Left kidney (tissue), 2 donors: ENCODE data around the gene HPCA. TPM values are rescaled to one million over a fixed set of nuclear protein-coding genes. Genes with fewer than 3 reads are reported as not detected.

ENCODE experiments used
- DNase-seq: peaks from one replicate; pipeline ENCODE4 v3.0.0-alpha.2; 2013
- polyA plus RNA-seq: library from polyadenylated mRNA; unstranded; fragments of 120-200 nt; gene quantifications from one replicate; pipeline ENCODE4 v1.2.1, GENCODE V29; 2013; ENCODE audit not compliant: insufficient read length

HPCA gene
- polyA plus RNA-seq, 1 donor = 0.57 TPM

- DNase-seq = no peak
These were observed 14.7 kb upstream of the HPCA start for GRCh38 chr1:32871364-32872191.

DNA sequence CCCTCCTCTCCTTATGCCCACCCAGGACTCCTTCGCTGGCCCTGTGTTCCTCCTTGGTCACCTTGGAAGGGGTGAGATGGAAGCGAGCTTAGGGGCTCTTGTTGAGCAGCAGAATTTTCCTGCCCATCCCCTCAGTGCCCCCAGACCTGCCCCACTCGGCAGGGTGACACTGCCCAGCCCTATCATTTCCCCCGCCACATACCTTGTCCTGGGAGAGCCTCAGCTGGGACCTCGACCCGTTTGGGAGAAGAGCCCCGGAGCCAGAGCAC is 14.2 kb upstream of the HPCA start:
- DNase-seq = no peak

DNA sequence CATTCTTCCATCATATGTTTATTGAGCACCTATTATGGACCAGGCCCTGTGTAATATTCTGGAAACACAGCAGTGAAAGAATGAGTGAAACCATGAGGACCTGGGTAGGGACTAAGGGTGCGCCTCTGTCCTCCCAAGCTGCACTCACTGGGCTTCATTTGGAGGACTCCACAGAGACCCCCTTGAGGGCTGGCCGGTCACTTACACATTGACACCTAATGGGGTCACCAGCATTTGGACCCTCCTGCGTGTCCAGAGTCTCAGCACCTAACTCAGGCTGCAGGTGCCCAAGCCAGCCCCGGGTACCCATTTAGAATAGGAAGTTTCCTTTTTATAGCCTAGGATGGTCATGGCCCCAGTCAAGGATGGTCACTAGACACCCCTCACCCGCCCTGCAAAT is 12.8 kb upstream of the HPCA start:
- DNase-seq = no peak

- DNase-seq = no peak
These were observed 11.2 kb upstream of the HPCA start for GRCh38 chr1:32874860-32875752.

GRCh38 chr1:32876341-32877210 is 9.7 kb upstream of the HPCA start:
- no peak for DNase-seq

GRCh38 chr1:32877211-32878110 is 8.8 kb upstream of the HPCA start:
- DNase-seq = no peak

DNA sequence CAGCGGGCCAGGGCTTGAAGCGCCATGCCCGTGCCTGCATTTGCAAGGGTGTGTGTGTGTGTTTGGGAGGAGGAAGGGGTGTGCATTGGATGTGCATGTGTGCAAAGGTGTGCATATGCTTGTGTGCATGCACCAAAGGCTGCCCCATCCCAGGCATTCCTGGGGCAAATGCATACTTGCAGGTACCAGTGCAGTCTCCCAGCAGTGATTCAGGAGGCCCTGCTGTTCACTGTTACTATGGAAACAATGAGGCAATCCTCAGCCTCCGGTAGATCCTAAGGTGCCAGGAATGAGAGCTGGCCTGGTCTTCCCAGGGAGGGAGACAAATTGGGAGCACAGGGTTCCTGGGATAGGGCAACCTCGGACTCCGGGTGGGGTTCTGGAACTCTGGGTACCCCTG is 8.1 kb upstream of the HPCA start:
- no peak for DNase-seq

GRCh38 chr1:32878637-32879041 is 7.7 kb upstream of the HPCA start:
- no peak for DNase-seq

GRCh38 chr1:32881291-32881690 is 5.0 kb upstream of the HPCA start:
- no peak for DNase-seq

GRCh38 chr1:32881871-32882850 is 4.1 kb upstream of the HPCA start:
- no peak for DNase-seq

DNA sequence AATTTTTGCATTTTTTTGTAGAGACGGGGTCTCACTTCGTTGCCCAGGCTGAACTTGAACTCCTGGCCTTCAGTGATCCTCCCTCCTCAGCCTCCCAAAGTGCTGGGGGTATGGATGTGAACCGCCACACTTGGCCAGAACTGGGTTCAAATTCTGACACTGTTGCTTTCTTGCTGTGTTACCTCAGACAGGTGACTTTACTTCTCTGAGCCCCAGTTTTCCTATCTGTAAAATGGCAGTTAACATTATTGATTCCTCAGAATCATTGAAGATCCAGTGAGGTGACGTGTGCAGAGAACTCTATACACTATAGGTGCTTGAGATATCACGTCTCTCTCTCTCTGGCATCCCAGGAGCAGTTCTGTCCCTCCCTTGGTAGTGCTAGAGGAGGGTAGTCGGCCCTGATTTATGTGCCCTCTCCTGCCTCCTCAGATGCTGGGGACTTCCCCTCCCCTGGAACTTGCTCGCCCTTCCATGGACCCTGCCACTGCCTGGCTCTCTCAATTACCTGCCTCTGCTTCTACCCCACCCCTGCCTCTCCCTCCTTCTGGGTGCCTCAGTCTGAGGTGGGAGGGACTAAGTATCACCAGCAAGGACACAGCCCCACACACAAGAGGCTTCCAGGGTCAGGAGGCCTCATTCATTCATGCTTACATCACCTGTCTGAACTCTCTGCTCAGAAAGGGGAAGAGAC is 2.8 kb upstream of the HPCA start:
- DNase-seq = no peak

- DNase-seq = no peak
These were observed 2.3 kb upstream of the HPCA start for GRCh38 chr1:32884032-32884372.

- no peak for DNase-seq
These were observed 1.6 kb upstream of the HPCA start for GRCh38 chr1:32884726-32885125.

DNA sequence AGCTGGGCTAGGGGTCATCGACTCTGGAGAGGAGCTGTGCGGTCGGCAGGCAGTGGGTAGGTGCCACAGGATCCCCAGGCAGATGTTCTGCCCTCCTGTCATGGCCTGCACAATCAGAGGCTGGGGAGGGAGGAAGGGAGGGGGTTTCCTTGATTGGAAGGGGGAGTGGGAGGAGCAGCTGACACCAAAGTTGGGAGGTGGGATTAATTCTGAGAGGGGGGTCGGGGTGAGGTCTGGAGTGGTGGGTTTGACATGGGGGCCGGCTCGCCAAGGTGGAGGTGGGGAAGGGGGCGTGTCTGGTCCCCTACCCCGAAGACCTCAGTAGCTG is 651 bp upstream of the HPCA start:
- DNase-seq = no peak

- no peak for DNase-seq
These were observed 630 bp downstream of the HPCA start for GRCh38 chr1:32886828-32887414.

DNA sequence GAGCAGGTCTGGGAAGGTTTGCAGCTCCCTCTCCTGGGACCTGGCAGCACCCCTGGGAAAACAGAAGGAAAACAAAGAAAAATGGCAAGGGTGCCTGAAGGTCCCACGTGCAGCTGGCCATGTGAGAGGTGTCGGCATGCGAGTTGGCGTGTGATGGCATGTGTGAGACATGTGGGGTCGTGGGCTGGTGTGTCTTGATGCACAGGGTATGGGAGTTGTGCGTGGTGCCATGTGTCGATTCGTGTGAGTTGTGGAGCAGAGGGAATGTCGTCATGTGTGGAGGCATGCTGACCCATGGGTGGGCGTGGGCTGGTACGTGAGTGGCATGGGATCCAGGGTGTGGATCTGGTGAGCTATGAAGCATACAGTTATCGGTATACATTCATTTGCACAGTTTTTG is 1.3 kb downstream of the HPCA start:
- no peak for DNase-seq

DNA sequence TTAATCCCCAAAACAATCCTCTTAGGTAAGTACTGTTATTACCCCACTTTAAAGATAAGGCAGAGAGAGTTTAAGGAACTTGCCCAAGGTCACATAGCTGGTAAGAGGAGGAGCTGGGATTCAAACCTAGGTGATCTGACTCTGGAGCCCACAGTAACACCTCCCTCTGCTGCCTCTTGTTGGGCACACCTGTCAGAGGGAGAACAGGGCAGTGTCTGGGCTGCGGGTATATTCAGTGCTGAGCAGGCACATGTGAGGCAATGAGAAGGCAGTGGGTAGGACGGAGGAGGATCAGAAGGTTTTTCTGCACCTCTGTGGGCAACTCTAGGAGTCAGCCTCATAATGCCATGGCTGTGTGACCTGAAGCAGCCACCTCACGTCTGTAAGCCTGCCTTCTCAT is 1.8 kb downstream of the HPCA start:
- no peak for DNase-seq

DNA sequence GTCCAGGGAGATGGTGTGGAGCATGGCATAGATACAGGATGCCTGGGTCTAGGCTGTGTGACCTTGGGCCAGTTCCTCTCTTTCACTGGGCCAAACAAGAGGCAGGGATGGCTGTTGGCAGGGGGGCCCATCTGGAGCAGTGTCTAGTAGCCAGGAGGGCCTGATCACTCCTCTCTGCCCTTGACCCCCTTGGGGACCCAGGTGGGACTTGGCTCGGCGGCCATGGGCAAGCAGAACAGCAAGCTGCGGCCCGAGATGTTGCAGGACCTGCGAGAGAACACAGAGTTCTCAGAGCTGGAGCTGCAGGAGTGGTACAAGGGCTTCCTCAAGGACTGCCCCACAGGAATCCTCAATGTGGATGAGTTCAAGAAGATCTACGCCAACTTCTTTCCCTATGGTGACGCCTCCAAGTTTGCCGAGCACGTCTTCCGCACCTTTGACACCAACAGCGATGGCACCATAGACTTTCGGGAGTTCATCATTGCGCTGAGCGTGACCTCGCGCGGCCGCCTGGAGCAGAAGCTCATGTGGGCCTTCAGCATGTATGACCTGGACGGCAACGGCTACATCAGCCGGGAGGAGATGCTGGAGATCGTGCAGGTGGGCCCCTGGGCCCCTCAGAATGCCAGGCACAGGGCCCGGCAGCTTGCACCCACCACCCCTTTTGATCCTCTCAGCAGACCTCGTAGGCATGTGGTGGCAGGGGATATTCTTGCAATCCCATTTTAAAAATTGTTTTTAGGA is 2.6 kb downstream of the HPCA start:
- no peak for DNase-seq
